ENCODE results near the gene FGF1.

FGF1 gene

GRCh38 chr5:142597546-142598337 lies 88.1 kb downstream of the FGF1 start:
- no peak overlapping the region for H3K4me3 ChIP-seq (ENCODE audit: low read depth, low read length)
- DNase-seq (ENCODE audit: low read depth): peak; percentile 58

GRCh38 chr5:142597025-142597424 lies 88.9 kb downstream of the FGF1 start:
- no peak overlapping the region for H3K4me3 ChIP-seq (ENCODE audit: low read depth, low read length)

GRCh38 chr5:142592365-142592764 lies 93.5 kb downstream of the FGF1 start:
- no peak overlapping the region for H3K4me3 ChIP-seq (ENCODE audit: low read depth, low read length)
- DNase-seq (ENCODE audit: low read depth): no peak

More at GRCh38 chr5:142597025-142597424, 88.9 kb downstream of the FGF1 start:
- no peak for DNase-seq (ENCODE audit: low read depth)

- DNase-seq (ENCODE audit: low read depth): no peak
- H3K4me3 ChIP-seq (ENCODE audit: low read depth, low read length): no peak overlapping the region
Observed at GRCh38 chr5:142590451-142591231, 95.2 kb downstream of the FGF1 start.

GRCh38 chr5:142589720-142590119 lies 96.2 kb downstream of the FGF1 start:
- DNase-seq (ENCODE audit: low read depth): no peak
- H3K4me3 ChIP-seq (ENCODE audit: low read depth, low read length): no peak overlapping the region

- no peak overlapping the region for H3K4me3 ChIP-seq (ENCODE audit: low read depth, low read length)
- DNase-seq (ENCODE audit: low read depth): no peak
Observed at GRCh38 chr5:142587354-142587965, 98.4 kb downstream of the FGF1 start.

- no peak overlapping the region for H3K4me3 ChIP-seq (ENCODE audit: low read depth, low read length)
- no peak for DNase-seq (ENCODE audit: low read depth)
Observed at GRCh38 chr5:142586552-142586951, 99.3 kb downstream of the FGF1 start.

GRCh38 chr5:142585451-142585850 lies 100.4 kb downstream of the FGF1 start:
- DNase-seq (ENCODE audit: low read depth): no peak
- H3K4me3 ChIP-seq (ENCODE audit: low read depth, low read length): no peak overlapping the region

GRCh38 chr5:142584891-142585290 lies 101.0 kb downstream of the FGF1 start:
- H3K4me3 ChIP-seq (ENCODE audit: low read depth, low read length): no peak overlapping the region
- DNase-seq (ENCODE audit: low read depth): no peak

GRCh38 chr5:142578161-142578830 lies 107.6 kb downstream of the FGF1 start:
- no peak for DNase-seq (ENCODE audit: low read depth)
- no peak overlapping the region for H3K4me3 ChIP-seq (ENCODE audit: low read depth, low read length)

GRCh38 chr5:142576804-142577203 lies 109.1 kb downstream of the FGF1 start:
- no peak for DNase-seq (ENCODE audit: low read depth)

GRCh38 chr5:142576303-142576702 lies 109.6 kb downstream of the FGF1 start:
- DNase-seq (ENCODE audit: low read depth): no peak
- H3K4me3 ChIP-seq (ENCODE audit: low read depth, low read length): no peak overlapping the region

More at GRCh38 chr5:142576804-142577203, 109.1 kb downstream of the FGF1 start:
- no peak overlapping the region for H3K4me3 ChIP-seq (ENCODE audit: low read depth, low read length)

GRCh38 chr5:142572006-142572405 lies 113.9 kb downstream of the FGF1 start:
- no peak overlapping the region for H3K4me3 ChIP-seq (ENCODE audit: low read depth, low read length)
- DNase-seq (ENCODE audit: low read depth): no peak

GRCh38 chr5:142571371-142571770 lies 114.5 kb downstream of the FGF1 start:
- no peak for DNase-seq (ENCODE audit: low read depth)
- no peak overlapping the region for H3K4me3 ChIP-seq (ENCODE audit: low read depth, low read length)

GRCh38 chr5:142569905-142570304 lies 116.0 kb downstream of the FGF1 start:
- no peak overlapping the region for H3K4me3 ChIP-seq (ENCODE audit: low read depth, low read length)
- DNase-seq (ENCODE audit: low read depth): no peak

GRCh38 chr5:142568996-142569335 lies 116.9 kb downstream of the FGF1 start:
- no peak for DNase-seq (ENCODE audit: low read depth)
- H3K4me3 ChIP-seq (ENCODE audit: low read depth, low read length): no peak overlapping the region

GRCh38 chr5:142568283-142568995 lies 117.5 kb downstream of the FGF1 start:
- no peak overlapping the region for H3K4me3 ChIP-seq (ENCODE audit: low read depth, low read length)
- DNase-seq (ENCODE audit: low read depth): peak; percentile 73

- no peak for DNase-seq (ENCODE audit: low read depth)
- no peak overlapping the region for H3K4me3 ChIP-seq (ENCODE audit: low read depth, low read length)
Observed at GRCh38 chr5:142561486-142562097, 124.3 kb downstream of the FGF1 start.

- DNase-seq (ENCODE audit: low read depth): no peak
- H3K4me3 ChIP-seq (ENCODE audit: low read depth, low read length): no peak overlapping the region
Observed at GRCh38 chr5:142561029-142561428, 124.9 kb downstream of the FGF1 start.
